HG03039 (cell line): ENCODE measurements around the gene CAMK4.

ENCODE experiments used
- ATAC-seq: cut with Tn5 transposase; IDR thresholded peaks from one replicate; pipeline ENCODE4 v1.9.1; 2021; ENCODE audit warnings: mild to moderate bottlenecking, moderate library complexity; ENCODE audit not compliant: unreplicated experiment

Gene CAMK4

GRCh38 chr5:111229221-111229835, 5.1 kb downstream of the CAMK4 start:
- ATAC-seq: no peak

- ATAC-seq: no peak
Measured at GRCh38 chr5:111229871-111230810, 6.0 kb downstream of the CAMK4 start.

- no peak for ATAC-seq
Measured at GRCh38 chr5:111231119-111231518, 6.9 kb downstream of the CAMK4 start.

- ATAC-seq: no peak
Measured at GRCh38 chr5:111232311-111233051, 8.3 kb downstream of the CAMK4 start.

- no peak for ATAC-seq
Measured at GRCh38 chr5:111233052-111233374, 8.8 kb downstream of the CAMK4 start.

- no peak for ATAC-seq
Measured at GRCh38 chr5:111234125-111234524, 9.9 kb downstream of the CAMK4 start.

GRCh38 chr5:111235635-111236034, 11.5 kb downstream of the CAMK4 start:
- no peak for ATAC-seq

- no peak for ATAC-seq
Measured at GRCh38 chr5:111236348-111236747, 12.2 kb downstream of the CAMK4 start.

- ATAC-seq: no peak
Measured at GRCh38 chr5:111236995-111237394, 12.8 kb downstream of the CAMK4 start.

- no peak for ATAC-seq
Measured at GRCh38 chr5:111237470-111237869, 13.3 kb downstream of the CAMK4 start.

GRCh38 chr5:111238431-111239225, 14.4 kb downstream of the CAMK4 start:
- no peak for ATAC-seq

- no peak for ATAC-seq
Measured at GRCh38 chr5:111241696-111242095, 17.5 kb downstream of the CAMK4 start.

- no peak for ATAC-seq
Measured at GRCh38 chr5:111242606-111243005, 18.4 kb downstream of the CAMK4 start.

GRCh38 chr5:111243318-111243717, 19.1 kb downstream of the CAMK4 start:
- no peak for ATAC-seq

- no peak for ATAC-seq
Measured at GRCh38 chr5:111245654-111246053, 21.5 kb downstream of the CAMK4 start.

- ATAC-seq: no peak
Measured at GRCh38 chr5:111246459-111246858, 22.3 kb downstream of the CAMK4 start.

- no peak for ATAC-seq
Measured at GRCh38 chr5:111248571-111248970, 24.4 kb downstream of the CAMK4 start.

- ATAC-seq: no peak
Measured at GRCh38 chr5:111251921-111252320, 27.7 kb downstream of the CAMK4 start.

- peak; percentile 60 for ATAC-seq
Measured at GRCh38 chr5:111252799-111253545, 28.8 kb downstream of the CAMK4 start.

- peak; percentile 88 for ATAC-seq
Measured at GRCh38 chr5:111254613-111255012, 30.4 kb downstream of the CAMK4 start.
